SK-N-SH (cell line): ENCODE results near the gene PHLDA3. TPM values are rescaled to one million over a fixed set of nuclear protein-coding genes. Genes with fewer than 3 reads are reported as not detected.

Experiments
- CTCF ChIA-PET: fragments of 300-600, 350-600 bp; formaldehyde crosslinking; extraction: SDS; loops from one replicate; lab custom pipeline; 2021; lab: Yijun Ruan, JAX
- POLR2A ChIA-PET: fragments of 350-600 bp; sonication (Branson Sonifier 250); formaldehyde crosslinking; extraction: SDS; loops from one replicate; lab custom pipeline; 2020; ENCODE audit warnings: antibody characterized with exemption, inconsistent platforms; lab: Yijun Ruan, JAX
- DNase-seq: peaks from one replicate; pipeline ENCODE4 v3.0.0; 2012
- H2AFZ ChIP-seq: fragments of 200-600 bp; sonication (generic); 2 replicates; pipeline ENCODE4 v1.8.1; 2016; ENCODE audit warnings: antibody characterized with exemption, mild to moderate bottlenecking, low read depth
- H3F3A ChIP-seq: fragments of 200-600 bp; sonication (generic); replicated peaks from 2 replicates; pipeline ENCODE3; 2016; ENCODE audit warnings: antibody characterized with exemption, mild to moderate bottlenecking; ENCODE audit not compliant: insufficient read depth
- H3K27ac ChIP-seq, 2 experiments: fragments of 200-500 bp in 1 of 2; fragments of 200-600 bp in 1 of 2; sonication (Bioruptor generic) in 1 of 2; sonication (generic), shearing (Covaris generic) in 1 of 2; 2 replicates each; pipeline versions ENCODE4 v1.5.1 to v1.6.1; 2014 to 2016; ENCODE audit warnings: low read depth in 2 of 2, inconsistent platforms in 1 of 2, low read length in 1 of 2, mild to moderate bottlenecking in 1 of 2, mixed read lengths in 1 of 2
- H3K27me3 ChIP-seq: fragments of 200-600 bp; sonication (generic), shearing (Covaris generic); 2 replicates; pipeline ENCODE4 v1.6.1; 2016; ENCODE audit warnings: mixed run types; ENCODE audit not compliant: insufficient read depth
- H3K36me3 ChIP-seq, 2 experiments: fragments of 200-500 bp in 1 of 2; fragments of 200-600 bp in 1 of 2; sonication (Bioruptor generic) in 1 of 2; sonication (generic) in 1 of 2; replicated peaks in 1 of 2; 2 replicates each; pipeline versions ENCODE3 to v1.5.1; 2014 to 2016; ENCODE audit warnings: low read length in 1 of 2, mild to moderate bottlenecking in 1 of 2; ENCODE audit not compliant: insufficient read depth in 2 of 2, control insufficient read depth in 1 of 2
- H3K4me1 ChIP-seq, 2 experiments: fragments of 200-500 bp in 1 of 2; fragments of 200-600 bp in 1 of 2; sonication (Bioruptor generic) in 1 of 2; sonication (generic), shearing (Covaris generic) in 1 of 2; 2 replicates each; pipeline versions ENCODE4 v1.5.1 to v1.6.1; 2014 to 2016; ENCODE audit warnings: low read depth in 1 of 2, low read length in 1 of 2, mixed run types in 1 of 2; ENCODE audit not compliant: insufficient read depth in 2 of 2, control insufficient read depth in 1 of 2
- H3K4me2 ChIP-seq: fragments of 200-600 bp; sonication (generic), shearing (Covaris generic); 2 replicates; pipeline ENCODE4 v1.6.1; 2017; ENCODE audit warnings: mixed run types
- H3K4me3 ChIP-seq, 2 experiments: fragments of 200-500 bp in 1 of 2; fragments of 200-600 bp in 1 of 2; sonication (Bioruptor generic) in 1 of 2; sonication (generic), shearing (Covaris generic) in 1 of 2; 2 replicates each; pipeline versions ENCODE4 v1.5.1 to v1.8.1; 2014 to 2016; ENCODE audit warnings: low read depth in 2 of 2, inconsistent platforms in 1 of 2, low read length in 1 of 2, mild to moderate bottlenecking in 1 of 2, mixed read lengths in 1 of 2, moderate library complexity in 1 of 2
- H3K79me2 ChIP-seq: fragments of 200-600 bp; sonication (generic); 2 replicates; pipeline ENCODE4 v1.8.1; 2017; ENCODE audit warnings: mild to moderate bottlenecking; ENCODE audit not compliant: insufficient read depth
- H3K9ac ChIP-seq: fragments of 200-600 bp; sonication (generic); 2 replicates; pipeline ENCODE4 v1.6.1; 2017; ENCODE audit warnings: mixed run types
- H3K9me2 ChIP-seq: fragments of 200-600 bp; sonication (generic); 2 replicates; pipeline ENCODE4 v1.6.1; 2017; ENCODE audit warnings: mixed run types
- H3K9me3 ChIP-seq: fragments of 200-600 bp; sonication (generic); 2 replicates; pipeline ENCODE4 v1.6.1; 2017; ENCODE audit warnings: mixed run types, mild to moderate bottlenecking, moderate library complexity
- H4K20me1 ChIP-seq: fragments of 200-600 bp; sonication (generic); 2 replicates; pipeline ENCODE4 v1.6.1; 2017; ENCODE audit warnings: mild to moderate bottlenecking, mixed run types; ENCODE audit not compliant: insufficient read depth
- CHD2 ChIP-seq: fragments of 150-350 bp; IDR thresholded peaks from 2 replicates; pipeline ENCODE4 v1.6.1; 2018; ENCODE audit warnings: low read length; ENCODE audit not compliant: partially characterized antibody
- ELF1 ChIP-seq: IDR thresholded peaks from 2 replicates; pipeline ENCODE4 v1.4.0; 2012
- EP300 ChIP-seq, 2 experiments: IDR thresholded peaks; 2 replicates each; pipeline versions ENCODE4 v1.4.0 to v1.6.1; 2012; ENCODE audit warnings: borderline replicate concordance in 1 of 2, low read depth in 1 of 2, low read length in 1 of 2
- EZH2phosphoT487 ChIP-seq: fragments of 200-600 bp; sonication (generic); IDR thresholded peaks from 2 replicates; pipeline ENCODE4 v1.6.1; 2017; ENCODE audit warnings: low read depth, mixed run types, mild to moderate bottlenecking, antibody characterized with exemption, moderate library complexity, borderline replicate concordance
- GATA2 ChIP-seq: sonication (generic); formaldehyde crosslinking; IDR thresholded peaks from 2 replicates; pipeline ENCODE4 v1.5.0; 2020; ENCODE audit warnings: mild to moderate bottlenecking, missing genetic modification reagents
- IRF3 ChIP-seq: fragments of 150-350 bp; IDR thresholded peaks from 2 replicates; pipeline ENCODE4 v1.6.1; 2016; ENCODE audit warnings: mild to moderate bottlenecking, low read depth, low read length
- JUND ChIP-seq: IDR thresholded peaks from 2 replicates; pipeline ENCODE4 v1.4.0; 2012
- MEF2A ChIP-seq: IDR thresholded peaks from 2 replicates; pipeline ENCODE4 v1.4.0; 2012; ENCODE audit warnings: low read depth, borderline replicate concordance
- NRF1 ChIP-seq: IDR thresholded peaks from 2 replicates; pipeline ENCODE4 v1.6.1; 2012; ENCODE audit warnings: low read depth, mild to moderate bottlenecking, low read length
- REST ChIP-seq: IDR thresholded peaks from 2 replicates; pipeline ENCODE4 v1.6.1; 2012; ENCODE audit warnings: mild to moderate bottlenecking, low read depth, low read length, moderate library complexity
- SIN3A ChIP-seq: IDR thresholded peaks from 2 replicates; pipeline ENCODE4 v1.6.1; 2012; ENCODE audit warnings: low read depth, mild to moderate bottlenecking, low read length, moderate library complexity, borderline replicate concordance
- TCF12 ChIP-seq: IDR thresholded peaks from 2 replicates; pipeline ENCODE4 v1.4.0; 2012
- ZBTB33 ChIP-seq: IDR thresholded peaks from 2 replicates; pipeline ENCODE4 v1.4.0; 2012; ENCODE audit warnings: low read depth, borderline replicate concordance
- WGBS: methylation state at CpG from one replicate; pipeline ENCODE4 v1.1.6; 2017; ENCODE audit warnings: low lambda C conversion rate; 5-methylcytosine and 5-hydroxymethylcytosine counted together
- polyA plus RNA-seq, 3 experiments: library from polyadenylated mRNA; depleted of rRNA; stranded (reverse); fragments of >200 nt; gene quantifications; 2 replicates each; pipeline ENCODE4 v1.2.3, GENCODE V29; 2012
- TF ChIP-seq, protein P1 (sequence below): fragments of 200-600 bp; sonication (generic); IDR thresholded peaks from 2 replicates; pipeline ENCODE4 v1.6.1; 2017; ENCODE audit warnings: antibody characterized with exemption, mild to moderate bottlenecking, moderate library complexity
- TF ChIP-seq, protein P2 (sequence below): IDR thresholded peaks from 2 replicates; pipeline ENCODE4 v1.4.0; 2012; ENCODE audit warnings: low read depth

The PHLDA3 gene
- polyA plus RNA-seq, 1 of the 3 experiments (the other 2 are of a cell fraction): 105 TPM

DNA sequence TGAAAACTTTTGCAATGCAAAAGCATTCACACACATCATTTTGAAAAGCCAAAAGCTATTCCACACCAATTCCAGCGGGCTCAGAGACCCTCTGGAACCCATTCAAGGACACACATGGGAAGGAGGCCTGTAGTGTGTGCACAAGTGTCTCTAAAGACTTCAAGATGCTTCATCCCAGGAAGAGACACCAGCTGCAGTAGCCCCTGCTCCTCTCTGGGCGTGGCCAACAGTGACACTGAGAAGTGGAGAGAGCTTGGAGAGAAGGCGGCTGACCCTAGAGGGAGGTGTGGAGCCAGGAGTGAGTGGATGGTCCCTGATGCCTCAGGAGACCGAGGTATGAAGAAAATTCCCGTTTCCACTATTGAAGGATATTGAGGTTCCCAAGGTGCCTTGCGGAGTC, 32.6 kb downstream of the PHLDA3 start:
- peaks cover 4 to 5% of the 10 kb centered on the region in 2 experiments; a peak in 2 of 4 replicates for H3K4me1 ChIP-seq
- H3K4me3 ChIP-seq: no peak overlapping the region
- no peak overlapping the region for H3K27ac ChIP-seq
- H3F3A ChIP-seq: peaks cover 8% of the 10 kb centered on the region
- no peak overlapping the region; the same call in 1 of the 2 replicates for H2AFZ ChIP-seq
- no peaks in the 10 kb centered on the region; the same call in 1 of the 2 replicates for H3K27me3 ChIP-seq
- H3K4me2 ChIP-seq: peak overlapping the region; percentile 22; the same call in 1 of the 2 replicates
- no peaks in the 10 kb centered on the region for H3K36me3 ChIP-seq
- DNase-seq: no peak
- 68% methylated on average over 6 of the region's 6 CpGs for WGBS
- H3K9ac ChIP-seq: no peak overlapping the region
- no peaks in the 10 kb centered on the region for H4K20me1 ChIP-seq
- no peaks in the 10 kb centered on the region for H3K79me2 ChIP-seq
- ChIA-PET CTCF (interaction anchor here (0.8 to 6.6 kb wide), 26 partner anchors 9 to 182 kb away, joined by 3 to 85 read pairs (median 4); partner anchors contain the start of genes LAD1 and TNNI1), POLR2A (no interaction called here)
- H3K9me2 ChIP-seq: no peaks in the 10 kb centered on the region
- TF ChIP-seq ELF1 (no peak), JUND (no peak)
- TF ChIP-seq, protein P1, sequence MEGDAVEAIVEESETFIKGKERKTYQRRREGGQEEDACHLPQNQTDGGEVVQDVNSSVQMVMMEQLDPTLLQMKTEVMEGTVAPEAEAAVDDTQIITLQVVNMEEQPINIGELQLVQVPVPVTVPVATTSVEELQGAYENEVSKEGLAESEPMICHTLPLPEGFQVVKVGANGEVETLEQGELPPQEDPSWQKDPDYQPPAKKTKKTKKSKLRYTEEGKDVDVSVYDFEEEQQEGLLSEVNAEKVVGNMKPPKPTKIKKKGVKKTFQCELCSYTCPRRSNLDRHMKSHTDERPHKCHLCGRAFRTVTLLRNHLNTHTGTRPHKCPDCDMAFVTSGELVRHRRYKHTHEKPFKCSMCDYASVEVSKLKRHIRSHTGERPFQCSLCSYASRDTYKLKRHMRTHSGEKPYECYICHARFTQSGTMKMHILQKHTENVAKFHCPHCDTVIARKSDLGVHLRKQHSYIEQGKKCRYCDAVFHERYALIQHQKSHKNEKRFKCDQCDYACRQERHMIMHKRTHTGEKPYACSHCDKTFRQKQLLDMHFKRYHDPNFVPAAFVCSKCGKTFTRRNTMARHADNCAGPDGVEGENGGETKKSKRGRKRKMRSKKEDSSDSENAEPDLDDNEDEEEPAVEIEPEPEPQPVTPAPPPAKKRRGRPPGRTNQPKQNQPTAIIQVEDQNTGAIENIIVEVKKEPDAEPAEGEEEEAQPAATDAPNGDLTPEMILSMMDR: peak; percentile 13; the same call in 1 of the 2 replicates
- H3K9me3 ChIP-seq: no peaks in the 10 kb centered on the region

- no peaks in the 10 kb centered on the region for H3K9me2 ChIP-seq
- no peaks in the 10 kb centered on the region; the same call in 1 of the 2 replicates for H3K27me3 ChIP-seq
- no peak overlapping the region for H3K9ac ChIP-seq
- no peak for DNase-seq
- POLR2A ChIA-PET: interaction anchor here (0.6 kb wide), 1 partner anchor 34 kb away, joined by 3 read pairs; no protein-coding TSS in a partner anchor
- H3K4me3 ChIP-seq: no peak overlapping the region
- 73% methylated on average over 3 of the region's 3 CpGs for WGBS
- no peaks in the 10 kb centered on the region for H3K9me3 ChIP-seq
- H3K79me2 ChIP-seq: no peaks in the 10 kb centered on the region
- peaks cover 4 to 16% of the 10 kb centered on the region in 2 experiments; a peak in 2 of 4 replicates for H3K4me1 ChIP-seq
- H3K4me2 ChIP-seq: no peak overlapping the region
- no peak overlapping the region for H3K27ac ChIP-seq
- H2AFZ ChIP-seq: no peak overlapping the region
- CTCF ChIA-PET: interaction anchor here (1.0 to 6.6 kb wide), 3 partner anchors 48 to 125 kb away, joined by 4 to 85 read pairs (median 22); no protein-coding TSS in a partner anchor
- H3F3A ChIP-seq: peaks cover 5% of the 10 kb centered on the region
- no peaks in the 10 kb centered on the region for H3K36me3 ChIP-seq
- TF ChIP-seq EZH2phosphoT487 (no peak), IRF3 (no peak), NRF1 (no peak), SIN3A (no peak), MEF2A (no peak), CHD2 (no peak), EP300 (IDR thresholded peaks at IDR 0.05; ENCODE audit: borderline replicate concordance in 1 of 2, low read depth in 1 of 2, low read length in 1 of 2) (no peak), GATA2 (no peak), TCF12 (no peak), REST (no peak), ZBTB33 (no peak)
- TF ChIP-seq, protein P2, sequence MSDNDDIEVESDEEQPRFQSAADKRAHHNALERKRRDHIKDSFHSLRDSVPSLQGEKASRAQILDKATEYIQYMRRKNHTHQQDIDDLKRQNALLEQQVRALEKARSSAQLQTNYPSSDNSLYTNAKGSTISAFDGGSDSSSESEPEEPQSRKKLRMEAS: no peak
- TF ChIP-seq, protein P1: no peak
- no peaks in the 10 kb centered on the region for H4K20me1 ChIP-seq
These were observed 34.7 kb downstream of the PHLDA3 start for GRCh38 chr1:201434266-201434665.
